Vagina (tissue), 2 donors: ENCODE data around the gene ANKRD28. TPM values are rescaled to one million over a fixed set of nuclear protein-coding genes. Genes with fewer than 3 reads are reported as not detected.

Experiments used
- DNase-seq, 2 donors: peaks; one replicate each; pipeline ENCODE4 v3.0.0-alpha.2; 2017; ENCODE audit errors: extremely low spot score in 2 of 2
- H3K27ac ChIP-seq: fragments of 200-600 bp; sonication (generic); one replicate; pipeline ENCODE4 v1.5.1; 2019
- H3K27me3 ChIP-seq: fragments of 200-600 bp; sonication (generic); one replicate; pipeline ENCODE4 v1.5.1; 2019
- H3K36me3 ChIP-seq, 2 donors: fragments of 200-600 bp; sonication (generic); one replicate each; pipeline ENCODE4 v1.5.1; 2017 to 2019
- H3K4me1 ChIP-seq: fragments of 200-600 bp; sonication (generic); one replicate; pipeline ENCODE4 v1.5.1; 2019
- H3K4me3 ChIP-seq, 2 donors: fragments of 200-600 bp; sonication (generic); 1 replicate in 1 of 2; 2 replicates in 1 of 2; pipeline ENCODE4 v1.5.1; 2016 to 2019
- H3K9me3 ChIP-seq: fragments of 200-600 bp; sonication (generic); one replicate; pipeline ENCODE4 v1.5.1; 2019
- POLR2A ChIP-seq, 2 donors: fragments of 450-650 bp; IDR thresholded peaks; one replicate each; pipeline ENCODE4 v1.6.1; 2017; ENCODE audit warnings: antibody characterized with exemption in 2 of 2, mild to moderate bottlenecking in 2 of 2, moderate library complexity in 2 of 2
- POLR2AphosphoS5 ChIP-seq, 2 donors: sonication (generic); formaldehyde crosslinking; IDR thresholded peaks; one replicate each; pipeline ENCODE4 v1.9.0; 2017; ENCODE audit warnings: antibody characterized with exemption in 2 of 2, mild to moderate bottlenecking in 2 of 2, low read depth in 1 of 2; ENCODE audit not compliant: insufficient read depth in 1 of 2
- intact Hi-C: fragments of 100-400 bp; cut with DNase I; formaldehyde crosslinking; loops from one replicate; pipeline ENCODE4 v1.15.1; 2023
- total RNA-seq: library from RNA; depleted of rRNA; stranded (reverse); fragments of >200 nt; gene quantifications from one replicate; pipeline ENCODE4 v1.2.3, GENCODE V29; 2016
- TF ChIP-seq, protein P1 (sequence below), 3 experiments: fragments of 450-650 bp in 2 of 3; fragments of 200-600 bp in 1 of 3; sonication (generic) in 1 of 3; IDR thresholded peaks; one replicate each; pipeline ENCODE4 v1.5.1; 2017 to 2019; ENCODE audit warnings: antibody characterized with exemption in 3 of 3, mild to moderate bottlenecking in 2 of 3, moderate library complexity in 2 of 3

Gene ANKRD28
- total RNA-seq, 1 donor from 2014 or later = 48.6 TPM

DNA sequence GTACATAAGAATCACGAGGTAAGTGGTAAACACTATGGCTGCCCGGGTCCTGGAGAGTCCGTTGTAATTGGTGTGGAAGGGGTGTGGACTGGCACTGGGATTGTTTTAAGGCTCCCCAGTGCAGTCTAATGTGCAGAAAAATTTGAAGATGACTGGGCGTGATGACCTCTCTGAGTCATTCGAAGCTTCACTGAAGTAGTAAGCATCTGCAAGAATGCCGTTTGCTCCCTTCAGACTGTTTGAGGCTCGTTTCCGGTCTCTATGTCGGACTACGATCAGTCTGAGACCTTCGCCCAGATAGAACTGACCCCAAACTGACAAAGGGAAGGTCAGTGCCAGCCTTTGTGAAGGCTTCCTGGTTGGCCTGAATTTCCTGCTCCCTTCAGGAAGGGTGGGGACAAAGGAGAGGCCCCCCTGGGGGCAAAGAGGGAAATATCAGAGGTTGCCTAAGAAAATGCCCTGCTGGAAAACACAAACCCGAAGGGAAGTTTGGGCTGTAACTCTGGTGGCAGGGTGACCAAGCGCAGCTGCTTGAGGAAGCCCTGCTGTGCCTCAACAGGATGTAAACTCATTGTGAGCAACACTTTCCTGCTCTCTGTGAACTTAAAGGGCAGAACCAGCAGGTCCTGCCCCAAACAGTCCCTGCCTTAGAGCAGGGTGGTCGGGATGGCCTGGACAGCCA is 161.6 kb downstream of the ANKRD28 start:
- no peaks in the 10 kb centered on the region for H3K36me3 ChIP-seq
- DNase-seq = no peak
- peak; percentile 27 to 47 for TF ChIP-seq POLR2AphosphoS5 (IDR thresholded peaks at IDR 0.05; ENCODE audit: insufficient read depth in 1 of 2, low read depth in 1 of 2)
- TF ChIP-seq, protein P1, sequence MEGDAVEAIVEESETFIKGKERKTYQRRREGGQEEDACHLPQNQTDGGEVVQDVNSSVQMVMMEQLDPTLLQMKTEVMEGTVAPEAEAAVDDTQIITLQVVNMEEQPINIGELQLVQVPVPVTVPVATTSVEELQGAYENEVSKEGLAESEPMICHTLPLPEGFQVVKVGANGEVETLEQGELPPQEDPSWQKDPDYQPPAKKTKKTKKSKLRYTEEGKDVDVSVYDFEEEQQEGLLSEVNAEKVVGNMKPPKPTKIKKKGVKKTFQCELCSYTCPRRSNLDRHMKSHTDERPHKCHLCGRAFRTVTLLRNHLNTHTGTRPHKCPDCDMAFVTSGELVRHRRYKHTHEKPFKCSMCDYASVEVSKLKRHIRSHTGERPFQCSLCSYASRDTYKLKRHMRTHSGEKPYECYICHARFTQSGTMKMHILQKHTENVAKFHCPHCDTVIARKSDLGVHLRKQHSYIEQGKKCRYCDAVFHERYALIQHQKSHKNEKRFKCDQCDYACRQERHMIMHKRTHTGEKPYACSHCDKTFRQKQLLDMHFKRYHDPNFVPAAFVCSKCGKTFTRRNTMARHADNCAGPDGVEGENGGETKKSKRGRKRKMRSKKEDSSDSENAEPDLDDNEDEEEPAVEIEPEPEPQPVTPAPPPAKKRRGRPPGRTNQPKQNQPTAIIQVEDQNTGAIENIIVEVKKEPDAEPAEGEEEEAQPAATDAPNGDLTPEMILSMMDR (IDR thresholded peaks at IDR 0.05) = no peak
- peak overlapping the region in 1 of 2 donors; percentile 22 for H3K4me3 ChIP-seq
- H3K4me1 ChIP-seq = peaks cover 46% of the 10 kb centered on the region
- intact Hi-C loops = loop anchor here (10.0 kb wide), 1 partner anchor 179 kb away; no protein-coding TSS in a partner anchor
- no peaks in the 10 kb centered on the region for H3K9me3 ChIP-seq
- H3K27me3 ChIP-seq = no peaks in the 10 kb centered on the region
- H3K27ac ChIP-seq = peak overlapping the region; percentile 88

DNA sequence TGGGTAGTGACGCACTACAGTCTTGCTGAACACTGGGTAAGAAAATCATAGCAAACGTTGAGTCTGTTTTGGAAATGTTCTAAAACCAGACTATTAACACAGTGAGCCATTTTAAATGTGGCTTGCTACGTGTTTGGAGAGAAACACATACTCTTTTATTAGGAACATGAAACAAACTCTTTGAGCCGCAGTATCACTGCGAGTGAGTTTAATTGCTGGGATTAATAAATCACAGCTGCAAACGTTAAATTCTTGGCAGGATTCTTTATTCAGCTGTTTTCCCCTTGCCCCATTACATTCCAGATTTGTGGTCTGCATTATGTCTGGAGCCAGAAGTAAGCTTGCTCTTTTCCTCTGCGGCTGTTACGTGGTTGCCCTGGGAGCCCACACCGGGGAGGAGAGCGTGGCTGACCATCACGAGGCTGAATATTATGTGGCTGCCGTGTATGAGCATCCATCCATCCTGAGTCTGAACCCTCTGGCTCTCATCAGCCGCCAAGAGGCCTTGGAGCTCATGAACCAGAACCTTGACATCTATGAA is 162.6 kb downstream of the ANKRD28 start:
- no peak for TF ChIP-seq POLR2A (IDR thresholded peaks at IDR 0.05)
- TF ChIP-seq, protein P1 (IDR thresholded peaks at IDR 0.05) = no peak
- peak; percentile 26 to 55 for TF ChIP-seq POLR2AphosphoS5 (IDR thresholded peaks at IDR 0.05; ENCODE audit: insufficient read depth in 1 of 2, low read depth in 1 of 2)
- Histone ChIP-seq H3K27me3 (no peaks in the 10 kb centered on the region), H3K9me3 (no peaks in the 10 kb centered on the region), H3K36me3 (no peaks in the 10 kb centered on the region), H3K4me3 (peak overlapping the region in 1 of 2 donors; percentile 22), H3K27ac (peak overlapping the region; percentile 88), H3K4me1 (peaks cover 55% of the 10 kb centered on the region)
- no peak for DNase-seq
- intact Hi-C loops = loop anchor here (10.0 kb wide), 1 partner anchor 180 kb away; no protein-coding TSS in a partner anchor

DNA sequence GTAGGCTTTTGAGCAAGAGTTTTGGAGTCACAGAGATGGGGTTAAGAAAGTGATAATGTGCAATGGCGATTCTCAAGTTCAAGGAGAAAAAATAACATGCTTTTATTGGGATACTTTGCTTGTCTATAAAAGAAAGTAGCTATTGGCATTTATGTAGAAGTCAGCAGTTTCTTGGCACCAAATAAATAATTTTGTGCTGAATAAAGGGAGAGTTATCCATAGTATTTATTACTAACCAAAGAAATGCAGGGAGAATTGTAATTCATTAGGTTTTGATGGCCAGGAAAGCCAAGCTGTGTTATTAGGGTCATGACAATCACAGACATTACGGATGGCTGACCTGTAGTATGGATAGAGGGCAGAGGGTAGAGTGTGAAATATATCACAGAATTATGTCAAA is 163.1 kb downstream of the ANKRD28 start:
- TF ChIP-seq POLR2AphosphoS5 (IDR thresholded peaks at IDR 0.05; ENCODE audit: insufficient read depth in 1 of 2, low read depth in 1 of 2) = no peak
- TF ChIP-seq, protein P1 (IDR thresholded peaks at IDR 0.05) = no peak
- no peak for TF ChIP-seq POLR2A (IDR thresholded peaks at IDR 0.05)
- no peaks in the 10 kb centered on the region for H3K27me3 ChIP-seq
- H3K36me3 ChIP-seq = no peaks in the 10 kb centered on the region
- intact Hi-C loops = loop anchor here (10.0 kb wide), 1 partner anchor 180 kb away; no protein-coding TSS in a partner anchor
- DNase-seq = no peak
- H3K27ac ChIP-seq = peak overlapping the region; percentile 88
- H3K4me3 ChIP-seq = no peak overlapping the region
- H3K4me1 ChIP-seq = peaks cover 59% of the 10 kb centered on the region
- no peaks in the 10 kb centered on the region for H3K9me3 ChIP-seq

- no peaks in the 10 kb centered on the region for H3K36me3 ChIP-seq
- TF ChIP-seq POLR2A (IDR thresholded peaks at IDR 0.05) (no peak), POLR2AphosphoS5 (IDR thresholded peaks at IDR 0.05; ENCODE audit: insufficient read depth in 1 of 2, low read depth in 1 of 2) (no peak)
- TF ChIP-seq, protein P1 (IDR thresholded peaks at IDR 0.05) = no peak
- peak overlapping the region; percentile 88 for H3K27ac ChIP-seq
- H3K4me3 ChIP-seq = no peak overlapping the region
- intact Hi-C loops = loop anchor here (10.0 kb wide), 1 partner anchor 181 kb away; no protein-coding TSS in a partner anchor
- H3K9me3 ChIP-seq = no peaks in the 10 kb centered on the region
- H3K4me1 ChIP-seq = peaks cover 59% of the 10 kb centered on the region
- DNase-seq = no peak
- H3K27me3 ChIP-seq = no peaks in the 10 kb centered on the region
Observed at GRCh38 chr3:15633766-15634598, 163.8 kb downstream of the ANKRD28 start.
